Stomach (tissue), 9 donors: ENCODE results near the gene EEFSEC. TPM values are rescaled to one million over a fixed set of nuclear protein-coding genes. Genes with fewer than 3 reads are reported as not detected.

Experiments used
- DNase-seq, 2 donors: peaks; one replicate each; pipeline versions ENCODE4 v3.0.0 to v3.0.0-alpha.2; 2013 to 2019
- H3K27ac ChIP-seq, 5 donors: fragments of 200-600 bp in 4 of 5; sonication (generic) in 4 of 5; one replicate each; pipeline ENCODE4 v1.5.1; 2013 to 2019; ENCODE audit warnings: mild to moderate bottlenecking in 1 of 5, moderate library complexity in 1 of 5
- H3K27me3 ChIP-seq, 3 donors: fragments of 200-600 bp; sonication (generic); one replicate each; pipeline ENCODE4 v1.5.1; 2017 to 2019; ENCODE audit warnings: mixed run types in 1 of 3
- H3K36me3 ChIP-seq, 4 donors: fragments of 200-600 bp; sonication (generic); 1 replicate in 3 of 4; 2 replicates in 1 of 4; pipeline ENCODE4 v1.5.1; 2016 to 2019
- H3K4me1 ChIP-seq, 4 donors: fragments of 200-600 bp; sonication (generic); one replicate each; pipeline ENCODE4 v1.5.1; 2016 to 2019
- H3K4me3 ChIP-seq, 4 donors: fragments of 200-600 bp; sonication (generic) in 3 of 4; one replicate each; pipeline ENCODE4 v1.5.1; 2016 to 2019; ENCODE audit warnings: mild to moderate bottlenecking in 1 of 4
- H3K9me3 ChIP-seq, 4 donors: fragments of 200-600 bp; sonication (generic); one replicate each; pipeline ENCODE4 v1.5.1; 2016 to 2019
- EP300 ChIP-seq: sonication (generic); formaldehyde crosslinking; IDR thresholded peaks from one replicate; pipeline ENCODE4 v1.6.1; 2017; ENCODE audit warnings: antibody characterized with exemption
- POLR2A ChIP-seq, 4 donors: fragments of 450-650 bp; IDR thresholded peaks; one replicate each; pipeline ENCODE4 v1.6.1; 2016; ENCODE audit warnings: antibody characterized with exemption in 4 of 4, control low read depth in 2 of 4, mild to moderate bottlenecking in 1 of 4, moderate library complexity in 1 of 4
- POLR2AphosphoS5 ChIP-seq, 3 donors: sonication (generic); formaldehyde crosslinking; IDR thresholded peaks; one replicate each; pipeline ENCODE4 v1.6.1; 2016; ENCODE audit warnings: antibody characterized with exemption in 3 of 3
- WGBS, 5 donors: extraction: QIAGEN DNeasy Blood & Tissue Kit in 3 of 5; methylation state at CpG; one replicate each; pipeline versions ENCODE4 v1.1.5 to v1.1.7; 2013 to 2018; 5-methylcytosine and 5-hydroxymethylcytosine counted together
- intact Hi-C: fragments of 100-400 bp; cut with DNase I; formaldehyde crosslinking; loops from one replicate; pipeline ENCODE4 v1.15.1; 2023; ENCODE audit warnings: low total_unique reads
- polyA plus RNA-seq, 3 donors: library from polyadenylated mRNA; stranded (reverse); fragments of 200-250 nt; gene quantifications; one replicate each; pipeline ENCODE4 v1.2.3, GENCODE V29; 2013
- total RNA-seq, 5 donors: library from RNA; depleted of rRNA; stranded (reverse); fragments of >200 nt; gene quantifications; one replicate each; pipeline versions ENCODE4 v1.1.0 to v1.2.3, GENCODE V29; 2014 to 2016
- TF ChIP-seq, protein P1 (sequence below), 7 experiments: fragments of 450-650 bp in 4 of 7; fragments of 200-600 bp in 3 of 7; sonication (generic) in 3 of 7; IDR thresholded peaks; one replicate each; pipeline ENCODE4 v1.5.1; 2016 to 2019; ENCODE audit warnings: antibody characterized with exemption in 7 of 7, control low read depth in 2 of 7, mild to moderate bottlenecking in 1 of 7
- donor health status: healthy with polysubstance abuse.
- donor health status: Bipolar disorder and iron deficiency.
- donor health status: healthy.

Gene EEFSEC
- total and polyA plus RNA-seq, 8 donors = 5.0 to 39.1 (median 13.2) TPM

DNA sequence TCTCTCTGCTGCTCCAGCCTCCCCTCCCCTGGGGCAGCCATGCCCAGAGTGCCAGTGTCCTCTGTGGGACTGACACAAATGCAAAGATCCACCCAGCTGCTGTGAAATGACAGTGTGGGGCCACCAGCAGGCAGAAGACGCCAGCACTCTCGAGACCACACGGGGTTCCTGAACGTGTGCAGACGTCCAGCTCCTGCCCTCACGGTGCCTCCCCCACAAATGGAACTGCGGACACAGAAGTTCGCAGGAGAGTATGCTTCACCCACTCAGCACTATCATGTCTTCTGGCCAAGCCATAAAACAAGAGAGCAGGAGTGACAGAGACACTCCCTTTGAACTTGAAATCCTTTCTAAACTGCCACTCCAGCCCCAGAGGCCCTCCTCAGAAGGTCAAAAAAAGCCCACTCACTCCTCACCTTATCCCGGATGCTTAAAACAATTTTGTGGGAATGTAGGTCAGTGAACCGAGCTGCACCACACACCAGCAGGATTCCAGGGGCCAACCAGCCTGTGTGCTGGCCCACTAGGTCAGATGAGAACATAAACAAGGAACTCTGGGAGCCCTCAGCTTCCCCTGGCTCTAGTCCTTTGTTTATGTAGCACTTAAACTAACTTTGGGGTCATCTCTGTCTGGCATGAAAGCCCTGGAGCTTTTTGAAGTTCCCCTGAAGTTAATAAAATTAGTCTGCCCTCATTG is 200.9 kb downstream of the EEFSEC start:
- 45 to 78% (median 71%) methylated on average over 9 to 10 of the region's 10 CpGs for WGBS, 5 donors
- no peaks in the 10 kb centered on the region for H3K9me3 ChIP-seq
- peaks cover 19 to 37% (median 31%) of the 10 kb centered on the region in 4 donors for H3K4me1 ChIP-seq
- intact Hi-C loops = no loop called here
- TF ChIP-seq POLR2A (IDR thresholded peaks at IDR 0.05) = no peak
- no peak for TF ChIP-seq EP300
- TF ChIP-seq, protein P1, sequence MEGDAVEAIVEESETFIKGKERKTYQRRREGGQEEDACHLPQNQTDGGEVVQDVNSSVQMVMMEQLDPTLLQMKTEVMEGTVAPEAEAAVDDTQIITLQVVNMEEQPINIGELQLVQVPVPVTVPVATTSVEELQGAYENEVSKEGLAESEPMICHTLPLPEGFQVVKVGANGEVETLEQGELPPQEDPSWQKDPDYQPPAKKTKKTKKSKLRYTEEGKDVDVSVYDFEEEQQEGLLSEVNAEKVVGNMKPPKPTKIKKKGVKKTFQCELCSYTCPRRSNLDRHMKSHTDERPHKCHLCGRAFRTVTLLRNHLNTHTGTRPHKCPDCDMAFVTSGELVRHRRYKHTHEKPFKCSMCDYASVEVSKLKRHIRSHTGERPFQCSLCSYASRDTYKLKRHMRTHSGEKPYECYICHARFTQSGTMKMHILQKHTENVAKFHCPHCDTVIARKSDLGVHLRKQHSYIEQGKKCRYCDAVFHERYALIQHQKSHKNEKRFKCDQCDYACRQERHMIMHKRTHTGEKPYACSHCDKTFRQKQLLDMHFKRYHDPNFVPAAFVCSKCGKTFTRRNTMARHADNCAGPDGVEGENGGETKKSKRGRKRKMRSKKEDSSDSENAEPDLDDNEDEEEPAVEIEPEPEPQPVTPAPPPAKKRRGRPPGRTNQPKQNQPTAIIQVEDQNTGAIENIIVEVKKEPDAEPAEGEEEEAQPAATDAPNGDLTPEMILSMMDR (IDR thresholded peaks at IDR 0.05) = no peak
- TF ChIP-seq POLR2AphosphoS5 (IDR thresholded peaks at IDR 0.05) = no peak
- H3K36me3 ChIP-seq = peaks cover 0 to 24% (median 20%) of the 10 kb centered on the region in 4 donors
- DNase-seq = no peak
- no peak overlapping the region for H3K4me3 ChIP-seq
- peak overlapping the region in 1 of 5 donors; percentile 25 for H3K27ac ChIP-seq
- no peaks in the 10 kb centered on the region for H3K27me3 ChIP-seq

DNA sequence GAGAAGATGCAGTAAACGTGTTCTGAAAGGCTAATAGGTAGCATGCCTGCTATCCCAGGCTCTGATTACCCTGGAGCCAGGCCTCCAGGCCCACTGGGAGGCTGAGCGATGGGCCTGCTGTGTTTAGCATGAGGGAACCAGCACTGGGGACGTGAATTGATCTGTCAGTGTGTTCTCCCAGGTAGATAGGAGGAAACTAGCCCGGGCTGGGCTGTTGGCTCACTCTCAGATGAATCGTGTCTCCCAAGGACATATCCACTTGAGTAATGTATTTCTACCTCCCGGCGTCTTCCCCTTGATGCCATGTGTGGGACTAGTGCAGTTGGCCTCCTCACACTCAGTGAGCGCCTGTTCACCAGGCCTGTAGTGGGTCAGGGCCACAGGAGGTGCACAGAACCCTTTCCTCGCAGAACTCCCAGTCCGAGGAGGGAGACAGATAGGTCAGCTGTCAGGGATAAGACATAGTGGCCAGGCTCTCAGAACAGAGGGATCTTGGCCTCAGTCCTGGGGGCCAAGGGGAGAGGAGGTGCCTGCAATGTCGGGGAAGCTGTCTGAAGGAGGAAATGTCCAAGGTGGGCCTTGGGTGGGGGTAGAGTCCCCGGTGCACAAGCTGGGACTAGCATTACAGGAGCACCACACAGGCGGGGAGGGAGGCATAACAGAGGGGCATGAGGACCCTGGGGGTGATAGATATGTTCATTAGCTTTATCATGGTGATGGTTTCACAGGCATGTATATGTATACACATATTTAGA is 201.7 kb downstream of the EEFSEC start:
- Histone ChIP-seq H3K36me3 (peaks cover 0 to 27% (median 21%) of the 10 kb centered on the region in 4 donors), H3K9me3 (no peaks in the 10 kb centered on the region), H3K4me3 (no peak overlapping the region), H3K27me3 (no peaks in the 10 kb centered on the region), H3K27ac (no peak overlapping the region), H3K4me1 (peaks cover 10 to 29% (median 23%) of the 10 kb centered on the region in 4 donors)
- intact Hi-C loops = no loop called here
- WGBS, 5 donors = 77 to 84% (median 81%) methylated on average over 13 of the region's 13 CpGs
- TF ChIP-seq POLR2AphosphoS5 (IDR thresholded peaks at IDR 0.05) (no peak), EP300 (no peak), POLR2A (IDR thresholded peaks at IDR 0.05) (no peak)
- TF ChIP-seq, protein P1 (IDR thresholded peaks at IDR 0.05) = no peak
- DNase-seq = no peak

DNA sequence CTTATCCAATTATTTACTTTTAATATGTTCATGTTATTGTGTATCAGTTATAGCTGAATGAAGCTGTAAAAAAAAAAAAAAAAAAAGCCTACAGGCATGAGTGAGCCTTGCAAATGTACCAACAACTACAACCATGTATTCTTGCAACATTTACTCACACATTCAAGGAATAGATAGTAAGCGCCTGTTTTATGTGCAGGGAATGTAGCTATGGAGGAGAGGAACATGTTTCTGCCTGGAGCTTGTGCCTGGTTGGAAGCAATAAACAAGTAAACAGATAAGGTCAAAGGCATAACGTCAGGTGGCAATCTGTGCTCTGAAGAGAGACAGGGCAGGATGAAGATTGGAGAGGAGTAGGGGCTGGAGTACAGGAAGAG is 202.2 kb downstream of the EEFSEC start:
- TF ChIP-seq, protein P1 (IDR thresholded peaks at IDR 0.05) = no peak
- no peak for TF ChIP-seq EP300
- TF ChIP-seq POLR2A (IDR thresholded peaks at IDR 0.05) = no peak
- TF ChIP-seq POLR2AphosphoS5 (IDR thresholded peaks at IDR 0.05) = no peak
- WGBS, 5 donors = 75 to 84% (median 80%) methylated on average over 2 of the region's 2 CpGs
- Histone ChIP-seq H3K4me3 (no peak overlapping the region), H3K27ac (no peak overlapping the region), H3K4me1 (peaks cover 5 to 23% (median 17%) of the 10 kb centered on the region in 4 donors), H3K27me3 (no peaks in the 10 kb centered on the region), H3K36me3 (peaks cover 0 to 27% (median 21%) of the 10 kb centered on the region in 4 donors), H3K9me3 (no peaks in the 10 kb centered on the region)
- intact Hi-C loops = no loop called here
- no peak for DNase-seq

DNA sequence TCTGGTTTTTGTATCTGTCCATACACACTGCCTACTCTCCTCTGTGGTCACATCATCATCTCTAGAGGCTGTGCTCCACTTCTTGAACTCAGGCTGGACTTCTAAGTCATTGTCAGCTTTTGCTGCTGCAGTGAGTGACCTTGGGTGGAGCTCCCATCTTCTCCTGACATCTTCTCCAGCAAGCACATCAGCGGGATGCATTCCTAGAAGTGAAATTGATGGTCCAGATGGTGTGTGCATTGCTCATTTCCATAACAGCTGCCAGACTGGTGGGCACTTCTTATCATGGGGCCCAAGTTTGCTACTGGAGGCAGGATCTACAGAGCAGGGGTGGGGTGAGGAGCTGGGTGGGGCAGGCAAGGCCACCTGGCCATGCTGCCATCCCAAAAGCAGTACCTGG is 203.5 kb downstream of the EEFSEC start:
- Histone ChIP-seq H3K9me3 (no peaks in the 10 kb centered on the region), H3K27me3 (no peaks in the 10 kb centered on the region), H3K4me1 (peaks cover 0 to 20% (median 15%) of the 10 kb centered on the region in 4 donors), H3K27ac (no peak overlapping the region), H3K4me3 (no peak overlapping the region), H3K36me3 (peaks cover 0 to 22% (median 17%) of the 10 kb centered on the region in 4 donors)
- intact Hi-C loops = no loop called here
- TF ChIP-seq POLR2A (IDR thresholded peaks at IDR 0.05) = no peak
- no peak for TF ChIP-seq POLR2AphosphoS5 (IDR thresholded peaks at IDR 0.05)
- no peak for TF ChIP-seq EP300
- TF ChIP-seq, protein P1 (IDR thresholded peaks at IDR 0.05) = no peak
- no peak for DNase-seq
- 88 to 92% (median 91%) methylated on average over 1 of the region's 1 CpG for WGBS, 5 donors
